SK-N-SH treated with all-trans-retinoic acid at 6 μM for 48 hours (cell line): ENCODE results near the gene SFTPD.

Experiments
- ATAC-seq: fragments of 200-7000 bp; cut with Tn5 transposase; 3 replicates; pipeline ENCODE4 v1.9.1; 2020; ENCODE audit warnings: mild to moderate bottlenecking, moderate library complexity
- ARNTL ChIP-seq: fragments of 450-650 bp; formaldehyde crosslinking; IDR thresholded peaks from 2 replicates; pipeline ENCODE4 v1.5.0; 2020; ENCODE audit warnings: low read depth, mild to moderate bottlenecking, moderate library complexity, borderline replicate concordance
- BACH2 ChIP-seq: fragments of 250-450 bp; sonication (Bioruptor Pico); IDR thresholded peaks from 2 replicates; pipeline ENCODE4 v1.9.0; 2021; ENCODE audit warnings: mild to moderate bottlenecking, borderline replicate concordance
- CSDC2 ChIP-seq: fragments of 250-450 bp; sonication (Bioruptor Pico); IDR thresholded peaks from 2 replicates; pipeline ENCODE4 v1.5.0; 2020; ENCODE audit warnings: mild to moderate bottlenecking, moderate library complexity
- ESRRG ChIP-seq: fragments of 250-450 bp; sonication (Bioruptor Pico); IDR thresholded peaks from 2 replicates; pipeline ENCODE4 v1.6.1; 2021; ENCODE audit warnings: mild to moderate bottlenecking
- GLIS3 ChIP-seq: fragments of 250-450 bp; sonication (Bioruptor Pico); IDR thresholded peaks from 2 replicates; pipeline ENCODE4 v1.5.0; 2020; ENCODE audit warnings: mild to moderate bottlenecking, moderate library complexity
- RARB ChIP-seq: fragments of 250-450 bp; sonication (Bioruptor Pico); IDR thresholded peaks from 2 replicates; pipeline ENCODE4 v1.8.0; 2021; ENCODE audit warnings: mild to moderate bottlenecking, moderate library complexity
- SNAI2 ChIP-seq: fragments of 250-450 bp; sonication (Bioruptor Pico); IDR thresholded peaks from 2 replicates; pipeline ENCODE4 v1.5.0; 2020; ENCODE audit warnings: mild to moderate bottlenecking, moderate library complexity
- TCF4 ChIP-seq: fragments of 250-450 bp; sonication (Bioruptor Pico); IDR thresholded peaks from 2 replicates; pipeline ENCODE4 v1.8.0; 2021; ENCODE audit warnings: mild to moderate bottlenecking, moderate library complexity, borderline replicate concordance
- TOX ChIP-seq: fragments of 250-450 bp; sonication (Bioruptor Pico); IDR thresholded peaks from 2 replicates; pipeline ENCODE4 v1.8.0; 2021; ENCODE audit warnings: mild to moderate bottlenecking, moderate library complexity, borderline replicate concordance
- ZC3H10 ChIP-seq: fragments of 250-450 bp; sonication (Bioruptor Pico); IDR thresholded peaks from 2 replicates; pipeline ENCODE4 v1.5.1; 2021; ENCODE audit warnings: mild to moderate bottlenecking, moderate library complexity
- ZFP3 ChIP-seq: fragments of 250-450 bp; sonication (Bioruptor Pico); IDR thresholded peaks from 2 replicates; pipeline ENCODE4 v1.5.0; 2020; ENCODE audit warnings: mild to moderate bottlenecking, moderate library complexity
- ZFP30 ChIP-seq: fragments of 450-650 bp; formaldehyde crosslinking; IDR thresholded peaks from 2 replicates; pipeline ENCODE4 v1.5.0; 2022; ENCODE audit warnings: mild to moderate bottlenecking, moderate library complexity
- ZNF70 ChIP-seq: fragments of 450-650 bp; formaldehyde crosslinking; IDR thresholded peaks from 2 replicates; pipeline ENCODE4 v1.5.0; 2020; ENCODE audit warnings: mild to moderate bottlenecking, moderate library complexity
- ZNF8 ChIP-seq: fragments of 450-650 bp; formaldehyde crosslinking; IDR thresholded peaks from 2 replicates; pipeline ENCODE4 v1.5.0; 2020; ENCODE audit warnings: mild to moderate bottlenecking, moderate library complexity
- TF ChIP-seq, protein P1 (sequence below): fragments of 250-450 bp; sonication (Bioruptor Pico); IDR thresholded peaks from 2 replicates; pipeline ENCODE4 v1.8.0; 2020; ENCODE audit warnings: mild to moderate bottlenecking, moderate library complexity, borderline replicate concordance
- TF ChIP-seq, protein P2 (sequence below): fragments of 250-450 bp; sonication (Bioruptor Pico); IDR thresholded peaks from 2 replicates; pipeline ENCODE4 v1.8.0; 2021; ENCODE audit warnings: low read depth, mild to moderate bottlenecking, moderate library complexity, borderline replicate concordance
- TF ChIP-seq, protein P3 (sequence below): fragments of 250-450 bp; sonication (Bioruptor Pico); IDR thresholded peaks from 2 replicates; pipeline ENCODE4 v1.5.1; 2020; ENCODE audit warnings: low read depth, mild to moderate bottlenecking, moderate library complexity
- TF ChIP-seq, protein P4 (sequence below): fragments of 250-450 bp; sonication (Bioruptor Pico); IDR thresholded peaks from 2 replicates; pipeline ENCODE4 v1.5.0; 2020; ENCODE audit warnings: mild to moderate bottlenecking, moderate library complexity

Gene SFTPD

DNA sequence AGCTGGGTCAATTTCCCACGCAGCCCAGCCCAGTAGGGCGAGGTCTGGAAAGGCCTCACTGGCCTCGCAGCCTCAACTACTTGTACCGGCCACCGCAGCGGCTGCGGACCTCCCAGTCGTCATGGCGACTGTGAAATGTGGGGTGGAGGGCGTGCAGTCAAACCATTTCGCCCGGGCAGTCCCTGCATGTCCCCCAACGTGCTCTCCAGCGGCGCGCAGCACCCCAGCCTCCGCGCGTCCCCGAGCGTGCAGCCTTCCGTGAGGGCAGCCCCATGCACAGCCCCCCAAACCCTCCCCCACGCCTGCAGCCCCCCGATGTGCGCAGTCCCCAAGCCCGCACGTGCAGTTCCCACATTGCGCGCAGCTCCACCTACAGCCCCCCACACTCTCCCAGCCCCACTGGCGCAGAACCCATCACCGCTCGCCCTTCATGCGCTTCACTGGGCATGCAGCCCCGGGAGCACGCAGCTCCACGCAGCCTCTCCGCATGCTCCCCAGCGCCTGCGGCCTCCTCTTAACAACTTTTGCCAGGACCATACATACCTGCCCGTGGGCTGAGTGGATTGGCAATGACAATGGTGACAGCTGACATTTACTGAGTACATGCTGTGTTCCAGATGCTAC is 34.5 kb upstream of the SFTPD start (continued):
- TF ChIP-seq ZNF8 (CRISPR knock-in tag), result no peak

DNA sequence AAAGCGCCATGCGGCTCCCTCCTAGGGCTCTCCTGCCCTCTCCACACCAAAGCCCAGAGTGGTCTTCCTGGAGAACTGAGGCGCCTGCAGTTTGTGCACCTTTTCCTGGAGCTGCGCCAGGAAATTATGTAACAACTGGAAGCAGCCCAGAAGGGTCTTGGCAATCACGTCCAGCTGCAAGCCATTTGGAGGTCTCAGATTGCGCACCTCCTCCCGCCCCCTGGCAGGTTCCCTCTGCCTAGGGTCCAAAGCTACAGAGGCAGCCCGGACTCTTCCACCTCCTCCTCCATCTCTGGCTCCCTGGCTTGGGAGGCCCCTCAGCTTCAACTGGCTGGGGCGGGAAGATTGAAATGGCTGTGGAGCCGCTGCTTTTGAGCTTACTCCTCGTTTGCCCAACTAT is 34.0 kb upstream of the SFTPD start:
- no peak for TF ChIP-seq TOX (CRISPR knock-in tag)
- TF ChIP-seq ZFP30 (CRISPR knock-in tag), result no peak
- no peak for TF ChIP-seq CSDC2 (CRISPR knock-in tag)
- TF ChIP-seq ESRRG, result no peak
- no peak for TF ChIP-seq ZC3H10 (CRISPR knock-in tag)
- no peak for TF ChIP-seq GLIS3
- no peak for TF ChIP-seq ZNF8 (CRISPR knock-in tag)
- TF ChIP-seq, all 23 proteins: peak for 0
- ATAC-seq, result no peak

DNA sequence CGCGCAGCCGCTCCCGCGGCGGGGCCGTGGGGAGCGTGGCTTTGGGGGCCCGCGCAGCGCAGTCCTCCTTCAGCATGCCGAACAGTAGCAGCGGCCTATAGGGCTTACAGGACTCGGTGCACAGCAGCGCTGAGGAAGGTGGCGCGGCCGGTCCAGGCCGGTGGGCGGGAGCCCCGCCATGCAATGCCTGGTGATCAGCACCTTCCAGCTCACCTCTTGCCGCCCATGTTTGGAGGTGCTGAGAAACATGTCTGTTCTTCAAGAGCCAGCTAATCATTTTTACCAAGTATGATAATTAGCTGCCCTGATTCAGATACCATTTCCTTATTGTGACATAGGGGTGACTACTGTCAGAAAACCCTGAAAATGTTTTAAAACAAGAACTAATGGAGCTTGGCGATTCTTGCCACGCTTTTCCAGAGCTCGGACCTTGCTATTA is 33.5 kb upstream of the SFTPD start:
- no peak for TF ChIP-seq TOX (CRISPR knock-in tag)
- no peak for TF ChIP-seq TCF4 (CRISPR knock-in tag)
- no peak for TF ChIP-seq ZC3H10 (CRISPR knock-in tag)
- TF ChIP-seq ARNTL (CRISPR knock-in tag), result no peak
- TF ChIP-seq, protein P1, sequence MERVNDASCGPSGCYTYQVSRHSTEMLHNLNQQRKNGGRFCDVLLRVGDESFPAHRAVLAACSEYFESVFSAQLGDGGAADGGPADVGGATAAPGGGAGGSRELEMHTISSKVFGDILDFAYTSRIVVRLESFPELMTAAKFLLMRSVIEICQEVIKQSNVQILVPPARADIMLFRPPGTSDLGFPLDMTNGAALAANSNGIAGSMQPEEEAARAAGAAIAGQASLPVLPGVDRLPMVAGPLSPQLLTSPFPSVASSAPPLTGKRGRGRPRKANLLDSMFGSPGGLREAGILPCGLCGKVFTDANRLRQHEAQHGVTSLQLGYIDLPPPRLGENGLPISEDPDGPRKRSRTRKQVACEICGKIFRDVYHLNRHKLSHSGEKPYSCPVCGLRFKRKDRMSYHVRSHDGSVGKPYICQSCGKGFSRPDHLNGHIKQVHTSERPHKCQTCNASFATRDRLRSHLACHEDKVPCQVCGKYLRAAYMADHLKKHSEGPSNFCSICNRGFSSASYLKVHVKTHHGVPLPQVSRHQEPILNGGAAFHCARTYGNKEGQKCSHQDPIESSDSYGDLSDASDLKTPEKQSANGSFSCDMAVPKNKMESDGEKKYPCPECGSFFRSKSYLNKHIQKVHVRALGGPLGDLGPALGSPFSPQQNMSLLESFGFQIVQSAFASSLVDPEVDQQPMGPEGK (CRISPR knock-in tag), result no peak
- no peak for TF ChIP-seq BACH2
- no peak for TF ChIP-seq ZFP3
- no peak for TF ChIP-seq ESRRG
- no peak for TF ChIP-seq ZNF70 (CRISPR knock-in tag)
- TF ChIP-seq, all 23 proteins: peak for 0
- no peak; the same call in 2 of the 3 replicates for ATAC-seq

DNA sequence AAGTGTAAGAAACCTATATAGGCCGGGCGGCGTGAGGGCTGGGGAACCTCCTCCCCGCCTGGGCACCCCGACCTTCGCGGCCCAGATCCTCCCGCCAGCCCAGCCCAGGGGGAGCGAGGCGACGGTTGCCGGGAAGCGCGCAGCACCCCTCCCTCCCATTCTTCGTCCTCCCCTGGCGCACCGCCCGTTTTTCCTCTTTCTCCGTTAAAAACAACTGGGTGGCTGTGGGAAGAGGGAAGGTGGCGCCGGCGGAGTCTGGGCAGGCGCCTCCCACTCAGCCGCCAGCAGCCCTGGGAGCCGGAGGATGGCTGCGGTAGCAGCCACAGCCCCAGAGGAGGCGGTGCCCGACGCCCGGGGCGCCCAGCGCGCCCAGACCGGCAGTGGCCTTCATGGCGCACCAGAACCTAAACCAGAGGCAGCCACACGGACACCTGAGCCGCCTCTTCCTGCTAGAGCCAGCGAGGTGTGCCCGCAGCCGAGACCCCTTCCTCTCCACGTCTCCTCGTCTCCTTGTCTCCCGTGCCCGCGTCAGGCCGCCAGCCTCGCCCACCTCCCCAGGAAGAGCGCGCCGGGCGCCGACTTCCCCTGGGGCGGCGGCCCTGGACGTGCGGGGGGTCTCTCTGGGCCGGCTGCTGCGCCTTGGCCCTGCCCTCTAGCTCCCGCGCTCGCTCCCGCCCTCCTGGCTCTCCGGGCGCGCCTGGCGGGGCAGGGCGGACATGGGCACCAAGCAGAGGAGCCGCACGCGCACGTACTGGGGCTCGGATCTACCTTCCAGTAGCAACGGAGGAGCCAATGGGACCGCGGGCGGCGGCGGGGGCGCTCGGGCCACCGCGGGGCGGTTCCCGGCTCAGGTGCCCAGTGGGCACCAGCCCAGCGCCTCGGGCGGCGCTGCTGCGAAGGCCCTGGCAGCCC is 32.8 kb upstream of the SFTPD start:
- TF ChIP-seq, protein P2, sequence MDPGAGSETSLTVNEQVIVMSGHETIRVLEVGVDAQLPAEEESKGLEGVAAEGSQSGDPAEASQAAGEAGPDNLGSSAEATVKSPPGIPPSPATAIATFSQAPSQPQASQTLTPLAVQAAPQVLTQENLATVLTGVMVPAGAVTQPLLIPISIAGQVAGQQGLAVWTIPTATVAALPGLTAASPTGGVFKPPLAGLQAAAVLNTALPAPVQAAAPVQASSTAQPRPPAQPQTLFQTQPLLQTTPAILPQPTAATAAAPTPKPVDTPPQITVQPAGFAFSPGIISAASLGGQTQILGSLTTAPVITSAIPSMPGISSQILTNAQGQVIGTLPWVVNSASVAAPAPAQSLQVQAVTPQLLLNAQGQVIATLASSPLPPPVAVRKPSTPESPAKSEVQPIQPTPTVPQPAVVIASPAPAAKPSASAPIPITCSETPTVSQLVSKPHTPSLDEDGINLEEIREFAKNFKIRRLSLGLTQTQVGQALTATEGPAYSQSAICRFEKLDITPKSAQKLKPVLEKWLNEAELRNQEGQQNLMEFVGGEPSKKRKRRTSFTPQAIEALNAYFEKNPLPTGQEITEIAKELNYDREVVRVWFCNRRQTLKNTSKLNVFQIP (CRISPR knock-in tag), result no peak
- 0 out of 2 replicates have a peak, but pooled peaks have one; percentile 22 for TF ChIP-seq GLIS3
- TF ChIP-seq TOX (CRISPR knock-in tag), result no peak
- TF ChIP-seq, protein P3, sequence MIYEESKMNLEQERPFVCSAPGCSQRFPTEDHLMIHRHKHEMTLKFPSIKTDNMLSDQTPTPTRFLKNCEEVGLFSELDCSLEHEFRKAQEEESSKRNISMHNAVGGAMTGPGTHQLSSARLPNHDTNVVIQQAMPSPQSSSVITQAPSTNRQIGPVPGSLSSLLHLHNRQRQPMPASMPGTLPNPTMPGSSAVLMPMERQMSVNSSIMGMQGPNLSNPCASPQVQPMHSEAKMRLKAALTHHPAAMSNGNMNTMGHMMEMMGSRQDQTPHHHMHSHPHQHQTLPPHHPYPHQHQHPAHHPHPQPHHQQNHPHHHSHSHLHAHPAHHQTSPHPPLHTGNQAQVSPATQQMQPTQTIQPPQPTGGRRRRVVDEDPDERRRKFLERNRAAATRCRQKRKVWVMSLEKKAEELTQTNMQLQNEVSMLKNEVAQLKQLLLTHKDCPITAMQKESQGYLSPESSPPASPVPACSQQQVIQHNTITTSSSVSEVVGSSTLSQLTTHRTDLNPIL (CRISPR knock-in tag), result no peak
- no peak for TF ChIP-seq ZNF70 (CRISPR knock-in tag)
- TF ChIP-seq ARNTL (CRISPR knock-in tag), result no peak
- no peak for TF ChIP-seq ZFP3
- peak; percentile 97 for ATAC-seq

DNA sequence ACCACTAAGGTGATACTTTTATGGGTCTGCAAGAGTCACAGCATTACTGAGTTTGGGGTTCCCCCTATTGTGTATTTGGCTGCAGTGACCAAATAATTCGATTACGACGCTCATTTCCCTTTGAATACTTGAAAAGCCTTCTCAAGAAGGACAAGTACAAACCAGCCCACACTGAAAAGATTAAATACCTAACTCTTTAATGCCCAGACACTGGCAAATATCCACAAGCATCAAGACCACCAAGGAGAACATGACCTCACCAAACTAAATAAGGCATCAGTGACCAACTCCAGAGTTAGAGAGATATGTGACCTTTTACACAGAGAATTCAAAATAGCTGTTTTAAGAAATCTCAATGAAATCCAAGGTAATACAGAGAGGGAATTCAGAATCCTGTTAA is 31.8 kb upstream of the SFTPD start:
- TF ChIP-seq RARB (CRISPR knock-in tag) (no peak), SNAI2 (CRISPR knock-in tag) (no peak), GLIS3 (no peak), TOX (CRISPR knock-in tag) (no peak), CSDC2 (CRISPR knock-in tag) (no peak), ARNTL (CRISPR knock-in tag) (no peak), ZC3H10 (CRISPR knock-in tag) (no peak), ZNF8 (CRISPR knock-in tag) (no peak), ZFP3 (no peak), ZFP30 (CRISPR knock-in tag) (no peak), TCF4 (CRISPR knock-in tag) (no peak)
- TF ChIP-seq, protein P2 (CRISPR knock-in tag), result no peak
- TF ChIP-seq, protein P4, sequence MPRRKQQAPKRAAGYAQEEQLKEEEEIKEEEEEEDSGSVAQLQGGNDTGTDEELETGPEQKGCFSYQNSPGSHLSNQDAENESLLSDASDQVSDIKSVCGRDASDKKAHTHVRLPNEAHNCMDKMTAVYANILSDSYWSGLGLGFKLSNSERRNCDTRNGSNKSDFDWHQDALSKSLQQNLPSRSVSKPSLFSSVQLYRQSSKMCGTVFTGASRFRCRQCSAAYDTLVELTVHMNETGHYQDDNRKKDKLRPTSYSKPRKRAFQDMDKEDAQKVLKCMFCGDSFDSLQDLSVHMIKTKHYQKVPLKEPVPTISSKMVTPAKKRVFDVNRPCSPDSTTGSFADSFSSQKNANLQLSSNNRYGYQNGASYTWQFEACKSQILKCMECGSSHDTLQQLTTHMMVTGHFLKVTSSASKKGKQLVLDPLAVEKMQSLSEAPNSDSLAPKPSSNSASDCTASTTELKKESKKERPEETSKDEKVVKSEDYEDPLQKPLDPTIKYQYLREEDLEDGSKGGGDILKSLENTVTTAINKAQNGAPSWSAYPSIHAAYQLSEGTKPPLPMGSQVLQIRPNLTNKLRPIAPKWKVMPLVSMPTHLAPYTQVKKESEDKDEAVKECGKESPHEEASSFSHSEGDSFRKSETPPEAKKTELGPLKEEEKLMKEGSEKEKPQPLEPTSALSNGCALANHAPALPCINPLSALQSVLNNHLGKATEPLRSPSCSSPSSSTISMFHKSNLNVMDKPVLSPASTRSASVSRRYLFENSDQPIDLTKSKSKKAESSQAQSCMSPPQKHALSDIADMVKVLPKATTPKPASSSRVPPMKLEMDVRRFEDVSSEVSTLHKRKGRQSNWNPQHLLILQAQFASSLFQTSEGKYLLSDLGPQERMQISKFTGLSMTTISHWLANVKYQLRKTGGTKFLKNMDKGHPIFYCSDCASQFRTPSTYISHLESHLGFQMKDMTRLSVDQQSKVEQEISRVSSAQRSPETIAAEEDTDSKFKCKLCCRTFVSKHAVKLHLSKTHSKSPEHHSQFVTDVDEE (CRISPR knock-in tag), result no peak
- TF ChIP-seq, protein P1 (CRISPR knock-in tag), result no peak
- no peak for ATAC-seq
